H1 (cell line): ENCODE measurements around the gene PCDH9. TPM values are rescaled to one million over a fixed set of nuclear protein-coding genes. Genes with fewer than 3 reads are reported as not detected.

Experiments used
- CTCF ChIA-PET: fragments of 300-600 bp; sonication (Branson Sonifier 250); formaldehyde crosslinking; loops from one replicate; lab custom pipeline; 2021; ENCODE audit not compliant: partially characterized antibody; lab: Charles Lee
- POLR2A ChIA-PET: fragments of 300-600 bp; sonication (Branson Sonifier 250); formaldehyde crosslinking; loops from one replicate; lab custom pipeline; 2021; ENCODE audit warnings: inconsistent platforms; ENCODE audit not compliant: partially characterized antibody; lab: Charles Lee
- DNase-seq, 2 experiments: peaks; one replicate each; pipeline versions ENCODE4 v3.0.0 to v3.0.0-alpha.2; 2010 to 2022; ENCODE audit warnings: low spot score in 2 of 2, low read depth in 1 of 2, mixed read lengths in 1 of 2
- FAIRE-seq: peaks from 2 replicates; lab custom pipeline; 2011; peaks lifted over from hg19 to GRCh38; lab: Jason Lieb, UNC
- H2AFZ ChIP-seq: 2 replicates; pipeline ENCODE4 v1.8.1; 2012; ENCODE audit warnings: low read length, inconsistent platforms
- H2AK5ac ChIP-seq: 2 replicates; pipeline ENCODE4 v1.6.1; 2013; ENCODE audit warnings: low read depth, low read length
- H2BK120ac ChIP-seq: replicated peaks from 2 replicates; pipeline ENCODE3; 2013; ENCODE audit warnings: low read depth, low read length, inconsistent platforms
- H2BK12ac ChIP-seq: 2 replicates; pipeline ENCODE4 v1.6.1; 2013; ENCODE audit warnings: low read depth, low read length
- H2BK15ac ChIP-seq: 2 replicates; pipeline ENCODE4 v1.6.1; 2013; ENCODE audit warnings: low read length
- H2BK20ac ChIP-seq: 2 replicates; pipeline ENCODE4 v1.6.1; 2013; ENCODE audit warnings: low read length
- H2BK5ac ChIP-seq: 2 replicates; pipeline ENCODE4 v1.6.1; 2013; ENCODE audit warnings: low read depth, low read length
- H3K14ac ChIP-seq: 2 replicates; pipeline ENCODE4 v1.6.1; 2013; ENCODE audit warnings: inconsistent platforms; ENCODE audit not compliant: insufficient read length
- H3K18ac ChIP-seq: 2 replicates; pipeline ENCODE4 v1.6.1; 2013; ENCODE audit warnings: low read length; ENCODE audit errors: extremely low read depth
- H3K23ac ChIP-seq: 2 replicates; pipeline ENCODE4 v1.6.1; 2013; ENCODE audit warnings: inconsistent platforms; ENCODE audit not compliant: insufficient read length
- H3K23me2 ChIP-seq: 2 replicates; pipeline ENCODE4 v1.6.1; 2013; ENCODE audit warnings: low read depth, low read length
- H3K27ac ChIP-seq: 2 replicates; pipeline ENCODE4 v1.6.1; 2011; ENCODE audit warnings: low read depth, low read length, inconsistent platforms
- H3K27me3 ChIP-seq, 4 experiments: replicated peaks in 1 of 4; 1 replicate in 1 of 4; 2 replicates in 3 of 4; pipeline versions ENCODE4 v1.6.1 to v1.8.1; 2011 to 2013; ENCODE audit warnings: low read length in 3 of 4, mild to moderate bottlenecking in 3 of 4, inconsistent platforms in 2 of 4, mixed read lengths in 2 of 4, moderate library complexity in 1 of 4; ENCODE audit not compliant: control insufficient read depth in 3 of 4, insufficient read depth in 3 of 4; ENCODE audit errors: extremely low read depth in 1 of 4
- H3K36me3 ChIP-seq, 4 experiments: 2 replicates each; pipeline versions ENCODE4 v1.6.1 to v1.8.1; 2011 to 2013; ENCODE audit warnings: mild to moderate bottlenecking in 4 of 4, low read length in 3 of 4, moderate library complexity in 2 of 4, control low read depth in 1 of 4, inconsistent platforms in 1 of 4; ENCODE audit not compliant: insufficient read depth in 4 of 4, control insufficient read depth in 2 of 4
- H3K4ac ChIP-seq: replicated peaks from 2 replicates; pipeline ENCODE3; 2013; ENCODE audit warnings: low read length, low read depth, mixed read lengths, inconsistent platforms; ENCODE audit not compliant: insufficient read length
- H3K4me1 ChIP-seq, 4 experiments: replicated peaks in 1 of 4; 1 replicate in 1 of 4; 2 replicates in 3 of 4; pipeline versions ENCODE4 v1.6.1 to v1.8.1; 2011 to 2013; ENCODE audit warnings: low read length in 3 of 4, inconsistent platforms in 2 of 4, mixed read lengths in 1 of 4; ENCODE audit not compliant: insufficient read depth in 4 of 4, control insufficient read depth in 3 of 4
- H3K4me2 ChIP-seq, 2 experiments: 2 replicates each; pipeline versions ENCODE4 v1.6.1 to v1.8.1; 2011 to 2013; ENCODE audit warnings: low read depth in 2 of 2, low read length in 2 of 2, control low read depth in 1 of 2, inconsistent platforms in 1 of 2, mild to moderate bottlenecking in 1 of 2; ENCODE audit not compliant: insufficient read depth in 1 of 2
- H3K4me3 ChIP-seq, 4 experiments: fragments of 200-600, 300-600 bp in 1 of 4; sonication (generic), shearing (Covaris generic), sonication (Bioruptor Twin) in 1 of 4; 2 replicates each; pipeline versions ENCODE4 v1.5.1 to v1.8.1; 2011 to 2016; ENCODE audit warnings: low read length in 4 of 4, low read depth in 3 of 4, control low read depth in 2 of 4, inconsistent platforms in 2 of 4, mild to moderate bottlenecking in 2 of 4, mixed read lengths in 1 of 4, moderate library complexity in 1 of 4; ENCODE audit not compliant: insufficient read depth in 2 of 4; ENCODE audit errors: extremely low read depth in 1 of 4
- H3K56ac ChIP-seq: replicated peaks from 2 replicates; pipeline ENCODE3; 2013; ENCODE audit warnings: low read depth, mild to moderate bottlenecking, mixed read lengths, low read length, inconsistent platforms; ENCODE audit not compliant: insufficient read length
- H3K79me1 ChIP-seq: 2 replicates; pipeline ENCODE4 v1.6.1; 2013; ENCODE audit warnings: low read depth, low read length, control low read depth
- H3K79me2 ChIP-seq, 2 experiments: 2 replicates each; pipeline versions ENCODE4 v1.6.1 to v1.8.1; 2012 to 2013; ENCODE audit warnings: low read length in 2 of 2, mild to moderate bottlenecking in 2 of 2, inconsistent platforms in 1 of 2; ENCODE audit not compliant: insufficient read depth in 2 of 2, control insufficient read depth in 1 of 2
- H3K9ac ChIP-seq, 4 experiments: replicated peaks in 1 of 4; 1 replicate in 1 of 4; 2 replicates in 3 of 4; pipeline versions ENCODE4 v1.6.1 to v1.8.1; 2011 to 2013; ENCODE audit warnings: low read depth in 3 of 4, low read length in 3 of 4, control low read depth in 2 of 4, mild to moderate bottlenecking in 2 of 4, moderate library complexity in 2 of 4, inconsistent platforms in 1 of 4; ENCODE audit errors: extremely low read depth in 1 of 4
- H3K9me3 ChIP-seq, 2 experiments: 2 replicates each; pipeline versions ENCODE4 v1.6.1 to v1.8.1; 2012 to 2013; ENCODE audit warnings: mild to moderate bottlenecking in 2 of 2, moderate library complexity in 2 of 2, control low read depth in 1 of 2, inconsistent platforms in 1 of 2, low read depth in 1 of 2, low read length in 1 of 2, mixed read lengths in 1 of 2; ENCODE audit not compliant: insufficient read depth in 2 of 2
- H4K20me1 ChIP-seq, 2 experiments: replicated peaks in 1 of 2; 2 replicates each; pipeline versions ENCODE3 to v1.8.1; 2011 to 2013; ENCODE audit warnings: inconsistent platforms in 2 of 2, low read length in 2 of 2, mild to moderate bottlenecking in 1 of 2; ENCODE audit not compliant: insufficient read depth in 2 of 2, control insufficient read depth in 1 of 2
- H4K5ac ChIP-seq: 2 replicates; pipeline ENCODE4 v1.6.1; 2013; ENCODE audit warnings: low read length, low read depth, mixed read lengths, inconsistent platforms; ENCODE audit not compliant: insufficient read length
- H4K8ac ChIP-seq: 2 replicates; pipeline ENCODE4 v1.8.0; 2013; ENCODE audit warnings: mild to moderate bottlenecking, moderate library complexity, low read length, inconsistent platforms; ENCODE audit not compliant: insufficient read depth; ENCODE audit errors: extremely low read depth
- H4K91ac ChIP-seq: replicated peaks from 2 replicates; pipeline ENCODE3; 2013; ENCODE audit warnings: low read length, mixed read lengths, inconsistent platforms; ENCODE audit not compliant: insufficient read length
- EGR1 ChIP-seq: IDR thresholded peaks from 2 replicates; pipeline ENCODE4 v1.6.1; 2011; ENCODE audit warnings: low read depth, low read length, borderline replicate concordance
- EP300 ChIP-seq, 2 experiments: IDR thresholded peaks; 1 replicate in 1 of 2; 2 replicates in 1 of 2; pipeline ENCODE4 v1.6.1; 2011 to 2012; ENCODE audit warnings: low read depth in 2 of 2, low read length in 2 of 2, mild to moderate bottlenecking in 2 of 2, borderline replicate concordance in 1 of 2, inconsistent platforms in 1 of 2, moderate library complexity in 1 of 2
- KDM5A ChIP-seq: fragments of 200-600 bp; IDR thresholded peaks from 2 replicates; pipeline ENCODE4 v1.7.1; 2012; ENCODE audit warnings: mild to moderate bottlenecking, low read length, inconsistent platforms, mixed read lengths
- RNF2 ChIP-seq: fragments of 200-900, 300-1000 bp; sonication (generic); IDR thresholded peaks from 2 replicates; pipeline ENCODE4 v1.7.1; 2016; ENCODE audit warnings: borderline replicate concordance, low read depth, mild to moderate bottlenecking, antibody characterized with exemption, low read length; ENCODE audit not compliant: poor library complexity, severe bottlenecking; ENCODE audit errors: missing control alignments
- SAP30 ChIP-seq: fragments of 300-600 bp; sonication (generic); IDR thresholded peaks from 2 replicates; pipeline ENCODE4 v1.7.1; 2012; ENCODE audit warnings: low read length, moderate library complexity, mild to moderate bottlenecking, inconsistent platforms; ENCODE audit not compliant: insufficient read depth, insufficient replicate concordance
- SP1 ChIP-seq: IDR thresholded peaks from 2 replicates; pipeline ENCODE4 v1.6.1; 2011; ENCODE audit warnings: low read depth, low read length
- SRF ChIP-seq: IDR thresholded peaks from 2 replicates; pipeline ENCODE4 v1.6.1; 2011; ENCODE audit warnings: mild to moderate bottlenecking, low read depth, low read length, moderate library complexity
- WGBS, 2 experiments: shearing (Covaris generic) in 1 of 2; methylation state at CpG; one replicate each; pipeline versions ENCODE4 v1.1.6 to v1.1.7; 2013 to 2015; ENCODE audit warnings: low lambda C conversion rate in 2 of 2, mixed read lengths in 2 of 2, inconsistent platforms in 1 of 2, low coverage in 1 of 2, missing lambda C conversion rate in 1 of 2; ENCODE audit not compliant: insufficient replicate concordance in 2 of 2, insufficient coverage in 1 of 2, insufficient read length in 1 of 2; ENCODE audit errors: extremely low coverage in 1 of 2, missing lambda C conversion rate in 1 of 2; 5-methylcytosine and 5-hydroxymethylcytosine counted together
- polyA plus RNA-seq, 7 experiments: library from polyadenylated mRNA; depleted of rRNA in 3 of 7; stranded (reverse) in 5 of 7; unstranded in 2 of 7; fragments of >200 nt in 5 of 7; fragments of 200-250 nt in 2 of 7; gene quantifications; 1 replicate in 5 of 7; 2 replicates in 1 of 7; 4 replicates in 1 of 7; pipeline versions ENCODE4 v1.2.1 to v1.2.3, GENCODE V29; 2011 to 2013; ENCODE audit warnings: missing spikeins in 2 of 7, mixed read lengths in 2 of 7
- total RNA-seq: library from RNA; stranded (reverse); fragmentation: NEBNext Ultra II Directional; extraction: Animal tissue kit (Norgen Biotek cat#: 25700); gene quantifications from 2 replicates; pipeline ENCODE4 v1.2.1, GENCODE V29; 2021

The PCDH9 gene
- total and polyA plus RNA-seq, 2 of the 8 experiments (the other 6 are each of a cell fraction or from before 2014, with no cell fraction given), result 0.12 to 0.60 TPM

GRCh38 chr13:66273011-66273410 is 957.1 kb downstream of the PCDH9 start:
- Histone ChIP-seq H3K56ac (no peak overlapping the region), H3K4me3 (no peak overlapping the region), H3K18ac (no peak overlapping the region), H3K27me3 (no peaks in the 10 kb centered on the region), H3K14ac (no peak overlapping the region), H3K36me3 (peaks cover 0 to 1% (median 0%) of the 10 kb centered on the region in 4 experiments; a peak in 1 of 8 replicates), H2BK12ac (no peak overlapping the region), H3K23ac (no peak overlapping the region), H3K23me2 (no peaks in the 10 kb centered on the region), H3K9ac (no peak overlapping the region), H2BK20ac (no peak overlapping the region), H2BK5ac (no peak overlapping the region), H3K79me2 (no peaks in the 10 kb centered on the region), H3K9me3 (peaks cover 7 to 14% of the 10 kb centered on the region in 2 experiments; a peak in 3 of 4 replicates), H2BK15ac (no peak overlapping the region), H3K79me1 (no peaks in the 10 kb centered on the region), H2BK120ac (no peak overlapping the region), H4K20me1 (no peaks in the 10 kb centered on the region), H3K4ac (no peak overlapping the region), H3K27ac (no peak overlapping the region), H2AK5ac (no peak overlapping the region), H3K4me1 (no peaks in the 10 kb centered on the region), H4K5ac (no peak overlapping the region), H4K91ac (no peak overlapping the region), H3K4me2 (no peak overlapping the region), H4K8ac (no peak overlapping the region), H2AFZ (no peak overlapping the region)
- ChIA-PET CTCF (no interaction called here), POLR2A (no interaction called here)
- TF ChIP-seq KDM5A (no peak), SP1 (no peak), EGR1 (no peak), EP300 (IDR thresholded peaks at IDR 0.05; ENCODE audit: borderline replicate concordance in 1 of 2, low read depth in 2 of 2, low read length in 2 of 2) (no peak), SAP30 (no peak), SRF (no peak), RNF2 (no peak)
- 79% methylated on average over 1 of the region's 1 CpG; no CpG with 5 or more reads in 1 of the 2 experiments for WGBS, 2 experiments
- no peak for FAIRE-seq
- no peak for DNase-seq
